OCI-LY3 (cell line): Measurements from ENCODE around the gene FREM2.

Source experiments
- H2AFZ ChIP-seq: fragments of 200-600, 300-600 bp; shearing (Covaris generic); 2 replicates; pipeline ENCODE4 v1.6.0; 2014; ENCODE audit warnings: antibody characterized with exemption, low read depth, low read length
- H3K27ac ChIP-seq: fragments of 200-600, 300-600 bp; sonication (generic); 2 replicates; pipeline ENCODE4 v1.5.1; 2014; ENCODE audit warnings: mild to moderate bottlenecking, low read length, moderate library complexity, mixed read lengths
- H3K27me3 ChIP-seq: fragments of 200-600, 300-600 bp; sonication (generic); 2 replicates; pipeline ENCODE4 v1.6.1; 2014; ENCODE audit warnings: low read depth, low read length, mixed read lengths
- H3K36me3 ChIP-seq: fragments of 200-600, 300-600 bp; sonication (generic); replicated peaks from 2 replicates; pipeline ENCODE3; 2014; ENCODE audit warnings: low read depth, low read length, mixed read lengths
- H3K4me1 ChIP-seq: fragments of 300-600, 200-600 bp; sonication (generic); 2 replicates; pipeline ENCODE4 v1.6.1; 2014; ENCODE audit warnings: low read length, mixed read lengths
- H3K4me2 ChIP-seq: fragments of 200-600, 300-600 bp; sonication (generic); 2 replicates; pipeline ENCODE4 v1.6.1; 2014; ENCODE audit warnings: low read length, mixed read lengths
- H3K4me3 ChIP-seq: fragments of 300-600, 200-600 bp; sonication (generic); 2 replicates; pipeline ENCODE4 v1.5.1; 2014; ENCODE audit warnings: antibody characterized with exemption, mild to moderate bottlenecking, low read length, moderate library complexity
- H3K79me2 ChIP-seq: fragments of 300-600, 200-600 bp; shearing (Covaris generic); 2 replicates; pipeline ENCODE4 v1.6.1; 2014; ENCODE audit warnings: mild to moderate bottlenecking, low read length, mixed read lengths
- H3K9ac ChIP-seq: fragments of 300-600, 200-600 bp; shearing (Covaris generic); 2 replicates; pipeline ENCODE4 v1.6.0; 2014; ENCODE audit warnings: mild to moderate bottlenecking, low read length, moderate library complexity
- H3K9me3 ChIP-seq: fragments of 200-600, 300-600 bp; shearing (Covaris generic); 2 replicates; pipeline ENCODE4 v1.6.1; 2014; ENCODE audit warnings: low read length, mixed read lengths; ENCODE audit not compliant: insufficient read depth
- H4K20me1 ChIP-seq: fragments of 200-600, 300-600 bp; sonication (generic); 2 replicates; pipeline ENCODE4 v1.6.1; 2016; ENCODE audit warnings: low read length, mixed read lengths; ENCODE audit not compliant: insufficient read depth
- EZH2phosphoT487 ChIP-seq: fragments of 200-600 bp; shearing (Covaris generic); IDR thresholded peaks from 2 replicates; pipeline ENCODE4 v1.6.1; 2018; ENCODE audit warnings: antibody characterized with exemption, mixed run types, low read depth
- TF ChIP-seq, protein P1 (sequence below): fragments of 200-600, 300-600 bp; sonication (generic); IDR thresholded peaks from 2 replicates; pipeline ENCODE4 v1.5.1; 2014; ENCODE audit warnings: antibody characterized with exemption, low read length, low read depth

FREM2 gene

DNA sequence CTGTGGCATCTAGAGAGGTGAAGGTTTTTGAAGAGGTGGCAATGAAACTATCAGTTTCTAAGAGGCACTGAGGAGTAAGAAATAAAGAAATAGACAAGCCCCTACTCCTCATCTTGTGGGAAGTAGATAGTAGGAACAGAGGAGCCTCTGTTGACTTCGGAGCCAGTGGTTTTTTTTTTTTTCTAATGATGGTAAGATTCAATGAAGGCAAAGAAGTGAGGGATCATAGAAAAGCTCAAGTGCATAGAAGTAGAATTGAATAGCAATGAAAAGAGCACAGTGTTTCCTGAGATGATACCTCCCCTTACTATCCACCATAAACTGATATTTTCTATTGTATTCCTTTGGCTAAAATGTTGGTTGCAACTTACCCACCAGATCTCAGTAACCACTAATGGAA lies 46.3 kb downstream of the FREM2 start:
- no peak overlapping the region for H2AFZ ChIP-seq
- no peaks in the 10 kb centered on the region for H3K4me1 ChIP-seq
- no peak overlapping the region for H3K4me3 ChIP-seq
- peaks cover 5% of the 10 kb centered on the region; the same call in 1 of the 2 replicates for H3K27me3 ChIP-seq
- no peak overlapping the region for H3K9ac ChIP-seq
- H3K79me2 ChIP-seq = no peaks in the 10 kb centered on the region
- no peak overlapping the region for H3K4me2 ChIP-seq
- no peaks in the 10 kb centered on the region for H4K20me1 ChIP-seq
- no peak for TF ChIP-seq EZH2phosphoT487
- TF ChIP-seq, protein P1, sequence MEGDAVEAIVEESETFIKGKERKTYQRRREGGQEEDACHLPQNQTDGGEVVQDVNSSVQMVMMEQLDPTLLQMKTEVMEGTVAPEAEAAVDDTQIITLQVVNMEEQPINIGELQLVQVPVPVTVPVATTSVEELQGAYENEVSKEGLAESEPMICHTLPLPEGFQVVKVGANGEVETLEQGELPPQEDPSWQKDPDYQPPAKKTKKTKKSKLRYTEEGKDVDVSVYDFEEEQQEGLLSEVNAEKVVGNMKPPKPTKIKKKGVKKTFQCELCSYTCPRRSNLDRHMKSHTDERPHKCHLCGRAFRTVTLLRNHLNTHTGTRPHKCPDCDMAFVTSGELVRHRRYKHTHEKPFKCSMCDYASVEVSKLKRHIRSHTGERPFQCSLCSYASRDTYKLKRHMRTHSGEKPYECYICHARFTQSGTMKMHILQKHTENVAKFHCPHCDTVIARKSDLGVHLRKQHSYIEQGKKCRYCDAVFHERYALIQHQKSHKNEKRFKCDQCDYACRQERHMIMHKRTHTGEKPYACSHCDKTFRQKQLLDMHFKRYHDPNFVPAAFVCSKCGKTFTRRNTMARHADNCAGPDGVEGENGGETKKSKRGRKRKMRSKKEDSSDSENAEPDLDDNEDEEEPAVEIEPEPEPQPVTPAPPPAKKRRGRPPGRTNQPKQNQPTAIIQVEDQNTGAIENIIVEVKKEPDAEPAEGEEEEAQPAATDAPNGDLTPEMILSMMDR = no peak
- H3K36me3 ChIP-seq = no peaks in the 10 kb centered on the region
- H3K27ac ChIP-seq = no peak overlapping the region
- H3K9me3 ChIP-seq = no peaks in the 10 kb centered on the region

DNA sequence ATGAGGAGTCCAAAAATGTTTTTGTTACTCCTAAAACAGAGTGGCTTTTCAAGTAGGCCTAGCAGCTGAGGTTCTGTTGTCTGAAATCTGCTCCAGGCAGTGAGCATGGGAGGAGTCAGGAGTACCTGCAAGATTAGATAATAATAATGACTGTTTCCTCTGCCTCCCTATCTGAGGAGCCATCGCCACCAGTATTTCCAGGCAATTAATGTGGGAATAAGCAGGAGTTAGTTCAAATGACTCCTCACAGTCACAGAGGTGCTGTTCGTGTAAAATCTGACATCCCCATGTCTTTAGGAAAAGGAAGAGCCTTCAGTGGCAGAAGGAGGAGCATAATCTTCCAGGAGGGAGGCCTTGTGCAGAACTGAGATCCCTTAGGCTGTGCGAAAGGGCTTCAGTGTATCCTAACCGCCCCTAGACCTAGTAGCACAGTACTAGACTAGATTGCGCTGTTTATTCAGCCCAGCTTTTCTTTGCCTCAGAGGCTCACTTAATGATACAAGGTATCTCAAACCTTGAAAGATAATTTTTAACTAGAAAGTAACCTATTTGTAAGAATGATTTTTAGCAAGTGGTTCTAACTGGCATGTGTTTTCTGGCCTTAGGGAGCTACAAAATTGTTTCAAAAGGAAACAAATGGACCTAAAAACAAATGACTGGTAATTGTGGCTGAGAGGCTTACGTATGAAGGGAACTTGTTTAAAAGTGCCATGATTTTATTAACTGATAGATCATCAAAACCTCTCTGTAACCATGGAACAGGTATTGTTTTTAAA lies 49.0 kb downstream of the FREM2 start:
- H3K4me2 ChIP-seq = no peak overlapping the region
- no peaks in the 10 kb centered on the region for H3K79me2 ChIP-seq
- no peaks in the 10 kb centered on the region for H3K36me3 ChIP-seq
- H3K9ac ChIP-seq = no peak overlapping the region
- no peaks in the 10 kb centered on the region for H3K4me1 ChIP-seq
- H3K4me3 ChIP-seq = no peak overlapping the region
- no peak overlapping the region for H2AFZ ChIP-seq
- TF ChIP-seq, protein P1 = no peak
- no peak for TF ChIP-seq EZH2phosphoT487
- no peaks in the 10 kb centered on the region for H3K9me3 ChIP-seq
- no peaks in the 10 kb centered on the region for H4K20me1 ChIP-seq
- peaks cover 5% of the 10 kb centered on the region; the same call in 1 of the 2 replicates for H3K27me3 ChIP-seq
- no peak overlapping the region for H3K27ac ChIP-seq

DNA sequence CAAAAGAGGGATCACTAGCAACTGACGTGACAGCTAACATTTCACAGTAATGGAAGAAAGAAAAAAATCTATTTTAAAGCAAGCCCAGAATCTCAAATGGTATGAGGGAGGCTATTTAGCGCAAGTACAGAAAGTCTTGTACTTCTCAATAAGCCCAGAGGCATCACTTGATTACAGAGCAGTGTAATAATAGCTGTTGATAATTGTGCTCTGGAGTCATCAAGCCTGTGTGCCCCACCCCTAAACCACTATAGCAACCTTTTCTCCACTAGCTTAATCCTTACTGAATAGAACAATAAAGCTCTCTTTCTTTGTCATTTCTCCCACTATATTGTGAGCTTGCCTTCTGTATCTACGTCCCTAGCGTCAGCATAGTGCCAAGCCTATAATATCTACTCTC lies 56.6 kb downstream of the FREM2 start:
- H3K36me3 ChIP-seq = no peaks in the 10 kb centered on the region
- no peak overlapping the region for H3K27ac ChIP-seq
- H4K20me1 ChIP-seq = no peaks in the 10 kb centered on the region
- H3K4me3 ChIP-seq = no peak overlapping the region
- H3K27me3 ChIP-seq = no peaks in the 10 kb centered on the region
- no peaks in the 10 kb centered on the region for H3K4me1 ChIP-seq
- H3K4me2 ChIP-seq = no peak overlapping the region
- no peaks in the 10 kb centered on the region for H3K79me2 ChIP-seq
- no peak for TF ChIP-seq EZH2phosphoT487
- TF ChIP-seq, protein P1 = no peak
- no peak overlapping the region for H2AFZ ChIP-seq
- no peak overlapping the region for H3K9ac ChIP-seq
- H3K9me3 ChIP-seq = no peaks in the 10 kb centered on the region

DNA sequence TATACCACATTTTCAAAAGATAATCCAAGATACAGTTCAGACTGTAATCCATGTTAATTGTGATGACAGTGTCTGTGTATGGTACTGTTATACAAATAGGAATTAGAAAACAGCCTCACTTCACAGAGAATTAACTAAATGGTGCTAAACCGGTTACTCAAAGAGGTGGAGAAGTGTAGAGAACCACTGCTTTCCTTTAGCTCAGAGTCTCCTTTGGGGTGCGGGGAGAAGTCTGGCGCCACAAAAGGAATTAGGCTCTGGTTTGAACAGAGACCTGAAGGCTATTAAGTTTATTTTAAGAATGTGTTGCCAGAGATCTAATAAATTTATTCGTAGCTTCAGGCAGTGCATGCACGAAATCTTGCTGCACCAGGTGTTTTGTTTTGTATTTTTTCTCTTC lies 65.8 kb downstream of the FREM2 start:
- Histone ChIP-seq H3K4me3 (no peak overlapping the region), H3K4me2 (no peak overlapping the region), H3K4me1 (no peaks in the 10 kb centered on the region), H3K27me3 (peaks cover 7% of the 10 kb centered on the region), H3K9me3 (no peaks in the 10 kb centered on the region), H3K9ac (no peak overlapping the region), H3K79me2 (no peaks in the 10 kb centered on the region), H3K36me3 (no peaks in the 10 kb centered on the region), H3K27ac (no peak overlapping the region), H2AFZ (no peak overlapping the region), H4K20me1 (no peaks in the 10 kb centered on the region)
- TF ChIP-seq, protein P1 = no peak
- TF ChIP-seq EZH2phosphoT487 = no peak
